T-helper 2 cell treated with Interferon-gamma antibody and Interleukin-4, amounts not matched to agents 5 μg/mL and 100 μg/mL, for 36 hours (primary cell): ENCODE measurements around the gene IRF2BP2.

Experiments
- DNase-seq: peaks from one replicate; pipeline ENCODE4 v3.0.0; 2021; ENCODE audit warnings: low spot score
- H3K27ac Mint-ChIP-seq: one replicate; pipeline ENCODE4 v1.8.0; 2021; ENCODE audit warnings: mild to moderate bottlenecking, mixed read lengths
- H3K27me3 Mint-ChIP-seq: one replicate; pipeline ENCODE4 v1.8.0; 2021; ENCODE audit warnings: low read depth, mixed read lengths
- H3K36me3 Mint-ChIP-seq: one replicate; pipeline ENCODE4 v1.8.0; 2021; ENCODE audit warnings: low read depth, mixed read lengths
- H3K4me1 Mint-ChIP-seq: one replicate; pipeline ENCODE4 v1.8.0; 2021; ENCODE audit warnings: low read depth, mixed read lengths
- H3K4me3 Mint-ChIP-seq: one replicate; pipeline ENCODE4 v1.8.0; 2022; ENCODE audit warnings: mild to moderate bottlenecking, moderate library complexity, mixed read lengths
- H3K9me3 Mint-ChIP-seq: one replicate; pipeline ENCODE4 v1.8.0; 2021; ENCODE audit warnings: mixed read lengths

The IRF2BP2 gene

GRCh38 chr1:234610061-234610665, at the start of gene IRF2BP2:
Gene IRF2BP2 (minus strand): TSS chr1:234610178. CDS start chr1:234609494, 684 bp downstream.
- H3K27me3 Mint-ChIP-seq, result peaks cover 3% of the 10 kb centered on the region
- peak within 1 kb of the TSS; percentile 89 for H3K4me3 Mint-ChIP-seq
- peak; percentile 87 for DNase-seq
- H3K9me3 Mint-ChIP-seq, result no peaks in the 10 kb centered on the region
- H3K36me3 Mint-ChIP-seq, result peaks cover 34% of the 10 kb centered on the region
- H3K4me1 Mint-ChIP-seq, result peaks cover 49% of the 10 kb centered on the region
- H3K27ac Mint-ChIP-seq, result peak within 1 kb of the TSS; percentile 98

GRCh38 chr1:234659538-234659937, 49.6 kb upstream of the IRF2BP2 start:
- no peak for DNase-seq
- no peaks in the 10 kb centered on the region for H3K27me3 Mint-ChIP-seq
- H3K4me1 Mint-ChIP-seq, result peaks cover 12% of the 10 kb centered on the region
- H3K27ac Mint-ChIP-seq, result no peak overlapping the region
- H3K9me3 Mint-ChIP-seq, result no peaks in the 10 kb centered on the region
- H3K4me3 Mint-ChIP-seq, result no peak overlapping the region
- H3K36me3 Mint-ChIP-seq, result no peaks in the 10 kb centered on the region

- Mint-ChIP-seq H3K36me3 (no peaks in the 10 kb centered on the region), H3K27ac (no peak overlapping the region), H3K9me3 (no peaks in the 10 kb centered on the region), H3K27me3 (no peaks in the 10 kb centered on the region), H3K4me3 (no peak overlapping the region), H3K4me1 (peaks cover 12% of the 10 kb centered on the region)
- DNase-seq, result no peak
These were observed 48.2 kb upstream of the IRF2BP2 start for GRCh38 chr1:234658138-234658537.

GRCh38 chr1:234656944-234657654, 47.1 kb upstream of the IRF2BP2 start:
- Mint-ChIP-seq H3K9me3 (no peaks in the 10 kb centered on the region), H3K36me3 (no peaks in the 10 kb centered on the region), H3K27ac (no peak overlapping the region), H3K4me1 (peaks cover 9% of the 10 kb centered on the region), H3K27me3 (no peaks in the 10 kb centered on the region), H3K4me3 (no peak overlapping the region)
- peak; percentile 37 for DNase-seq

- DNase-seq, result no peak
- no peak overlapping the region for H3K27ac Mint-ChIP-seq
These were observed 46.3 kb upstream of the IRF2BP2 start for GRCh38 chr1:234656070-234656895.

GRCh38 chr1:234655328-234656069, 45.5 kb upstream of the IRF2BP2 start:
- no peak overlapping the region for H3K4me3 Mint-ChIP-seq
- H3K9me3 Mint-ChIP-seq, result no peaks in the 10 kb centered on the region
- H3K36me3 Mint-ChIP-seq, result no peaks in the 10 kb centered on the region
- peaks cover 7% of the 10 kb centered on the region for H3K4me1 Mint-ChIP-seq
- no peak overlapping the region for H3K27ac Mint-ChIP-seq
- DNase-seq, result no peak
- no peaks in the 10 kb centered on the region for H3K27me3 Mint-ChIP-seq

More at GRCh38 chr1:234656070-234656895, 46.3 kb upstream of the IRF2BP2 start:
- peaks cover 9% of the 10 kb centered on the region for H3K4me1 Mint-ChIP-seq
- H3K9me3 Mint-ChIP-seq, result no peaks in the 10 kb centered on the region
- no peak overlapping the region for H3K4me3 Mint-ChIP-seq
- no peaks in the 10 kb centered on the region for H3K27me3 Mint-ChIP-seq
- H3K36me3 Mint-ChIP-seq, result no peaks in the 10 kb centered on the region

- Mint-ChIP-seq H3K4me3 (no peak overlapping the region), H3K36me3 (no peaks in the 10 kb centered on the region)
- DNase-seq, result no peak
These were observed 44.2 kb upstream of the IRF2BP2 start for GRCh38 chr1:234654002-234654733.

GRCh38 chr1:234649432-234650081, 39.6 kb upstream of the IRF2BP2 start:
- Mint-ChIP-seq H3K4me3 (no peak overlapping the region), H3K4me1 (no peaks in the 10 kb centered on the region), H3K36me3 (no peaks in the 10 kb centered on the region), H3K9me3 (peaks cover 10% of the 10 kb centered on the region), H3K27ac (no peak overlapping the region), H3K27me3 (no peaks in the 10 kb centered on the region)
- DNase-seq, result no peak

More at GRCh38 chr1:234654002-234654733, 44.2 kb upstream of the IRF2BP2 start:
- Mint-ChIP-seq H3K27me3 (no peaks in the 10 kb centered on the region), H3K4me1 (peaks cover 7% of the 10 kb centered on the region), H3K9me3 (no peaks in the 10 kb centered on the region), H3K27ac (no peak overlapping the region)

GRCh38 chr1:234647758-234648157, 37.8 kb upstream of the IRF2BP2 start:
- Mint-ChIP-seq H3K4me1 (no peaks in the 10 kb centered on the region), H3K4me3 (no peak overlapping the region), H3K27me3 (no peaks in the 10 kb centered on the region), H3K9me3 (peaks cover 10% of the 10 kb centered on the region), H3K27ac (no peak overlapping the region), H3K36me3 (no peaks in the 10 kb centered on the region)
- DNase-seq, result no peak

GRCh38 chr1:234647245-234647644, 37.3 kb upstream of the IRF2BP2 start:
- DNase-seq, result no peak
- no peak overlapping the region for H3K27ac Mint-ChIP-seq
- H3K4me1 Mint-ChIP-seq, result no peaks in the 10 kb centered on the region
- peaks cover 10% of the 10 kb centered on the region for H3K9me3 Mint-ChIP-seq
- H3K4me3 Mint-ChIP-seq, result no peak overlapping the region
- H3K36me3 Mint-ChIP-seq, result no peaks in the 10 kb centered on the region
- no peaks in the 10 kb centered on the region for H3K27me3 Mint-ChIP-seq

- no peaks in the 10 kb centered on the region for H3K36me3 Mint-ChIP-seq
- H3K27ac Mint-ChIP-seq, result no peak overlapping the region
- no peak for DNase-seq
- peaks cover 10% of the 10 kb centered on the region for H3K9me3 Mint-ChIP-seq
- H3K27me3 Mint-ChIP-seq, result no peaks in the 10 kb centered on the region
- H3K4me3 Mint-ChIP-seq, result no peak overlapping the region
- peaks cover 3% of the 10 kb centered on the region for H3K4me1 Mint-ChIP-seq
These were observed 36.0 kb upstream of the IRF2BP2 start for GRCh38 chr1:234645964-234646363.

GRCh38 chr1:234645474-234645953, 35.5 kb upstream of the IRF2BP2 start:
- peaks cover 10% of the 10 kb centered on the region for H3K9me3 Mint-ChIP-seq
- DNase-seq, result no peak
- no peaks in the 10 kb centered on the region for H3K27me3 Mint-ChIP-seq
- peaks cover 3% of the 10 kb centered on the region for H3K4me1 Mint-ChIP-seq
- no peak overlapping the region for H3K4me3 Mint-ChIP-seq
- H3K36me3 Mint-ChIP-seq, result no peaks in the 10 kb centered on the region
- H3K27ac Mint-ChIP-seq, result no peak overlapping the region
